SK-N-SH treated with all-trans-retinoic acid at 6 μM for 48 hours (cell line): ENCODE data around the gene RAD52.

Experiments
- ARNTL ChIP-seq: fragments of 450-650 bp; formaldehyde crosslinking; IDR thresholded peaks from 2 replicates; pipeline ENCODE4 v1.5.0; 2020; ENCODE audit warnings: low read depth, mild to moderate bottlenecking, moderate library complexity, borderline replicate concordance
- CREB5 ChIP-seq: fragments of 250-450 bp; sonication (Bioruptor Pico); IDR thresholded peaks from 2 replicates; pipeline ENCODE4 v1.5.1; 2020; ENCODE audit warnings: low read depth, mild to moderate bottlenecking, moderate library complexity
- CSDC2 ChIP-seq: fragments of 250-450 bp; sonication (Bioruptor Pico); IDR thresholded peaks from 2 replicates; pipeline ENCODE4 v1.5.0; 2020; ENCODE audit warnings: mild to moderate bottlenecking, moderate library complexity
- CSRNP3 ChIP-seq: fragments of 250-450 bp; sonication (Bioruptor Pico); IDR thresholded peaks from 2 replicates; pipeline ENCODE4 v1.5.1; 2021; ENCODE audit warnings: mild to moderate bottlenecking, moderate library complexity
- ISL1 ChIP-seq: fragments of 250-450 bp; sonication (Bioruptor Pico); IDR thresholded peaks from 2 replicates; pipeline ENCODE4 v2.1.2; 2022; ENCODE audit warnings: mild to moderate bottlenecking, moderate library complexity
- OSR1 ChIP-seq: fragments of 250-450 bp; sonication (Bioruptor Pico); IDR thresholded peaks from 2 replicates; pipeline ENCODE4 v1.8.0; 2022; ENCODE audit warnings: moderate library complexity, mild to moderate bottlenecking, inconsistent platforms
- PATZ1 ChIP-seq: fragments of 250-450 bp; sonication (Bioruptor Pico); IDR thresholded peaks from 2 replicates; pipeline ENCODE4 v1.8.0; 2020; ENCODE audit warnings: mild to moderate bottlenecking, moderate library complexity, borderline replicate concordance
- POU6F1 ChIP-seq: fragments of 250-450 bp; sonication (Bioruptor Pico); IDR thresholded peaks from 2 replicates; pipeline ENCODE4 v1.8.0; 2021; ENCODE audit warnings: low read depth, mild to moderate bottlenecking, moderate library complexity, borderline replicate concordance
- RARB ChIP-seq: fragments of 250-450 bp; sonication (Bioruptor Pico); IDR thresholded peaks from 2 replicates; pipeline ENCODE4 v1.8.0; 2021; ENCODE audit warnings: mild to moderate bottlenecking, moderate library complexity
- TOX ChIP-seq: fragments of 250-450 bp; sonication (Bioruptor Pico); IDR thresholded peaks from 2 replicates; pipeline ENCODE4 v1.8.0; 2021; ENCODE audit warnings: mild to moderate bottlenecking, moderate library complexity, borderline replicate concordance
- ZFP3 ChIP-seq: fragments of 250-450 bp; sonication (Bioruptor Pico); IDR thresholded peaks from 2 replicates; pipeline ENCODE4 v1.5.0; 2020; ENCODE audit warnings: mild to moderate bottlenecking, moderate library complexity
- ZNF8 ChIP-seq: fragments of 450-650 bp; formaldehyde crosslinking; IDR thresholded peaks from 2 replicates; pipeline ENCODE4 v1.5.0; 2020; ENCODE audit warnings: mild to moderate bottlenecking, moderate library complexity

GRCh38 chr12:981176-981828 lies 31.8 kb upstream of the RAD52 start:
- TF ChIP-seq ARNTL (CRISPR knock-in tag) (no peak), PATZ1 (CRISPR knock-in tag) (no peak), CSRNP3 (CRISPR knock-in tag) (no peak), CREB5 (CRISPR knock-in tag) (no peak), CSDC2 (CRISPR knock-in tag) (no peak), ZNF8 (no peak), OSR1 (no peak), RARB (no peak), POU6F1 (CRISPR knock-in tag) (no peak), ISL1 (no peak), ZFP3 (no peak), TOX (CRISPR knock-in tag) (no peak)
